SU-DHL-6 (cell line): ENCODE measurements around the gene GPC2.

Experiments
- EZH2phosphoT487 ChIP-seq: fragments of 200-600 bp; sonication (generic), shearing (Covaris generic); conservative IDR thresholded peaks from 2 replicates; pipeline ENCODE4 v1.6.1; 2018; ENCODE audit warnings: mild to moderate bottlenecking, antibody characterized with exemption, low read length, moderate library complexity, mixed read lengths
- TF ChIP-seq, protein P1 (sequence below): fragments of 200-600 bp; sonication (generic); IDR thresholded peaks from one replicate; pipeline ENCODE4 v1.5.1; 2017; ENCODE audit warnings: antibody characterized with exemption, mild to moderate bottlenecking, low read length, moderate library complexity; ENCODE audit not compliant: insufficient read depth, poor library complexity, severe bottlenecking

GRCh38 chr7:100170101-100170897, 6.9 kb downstream of the GPC2 start:
- TF ChIP-seq, protein P1, sequence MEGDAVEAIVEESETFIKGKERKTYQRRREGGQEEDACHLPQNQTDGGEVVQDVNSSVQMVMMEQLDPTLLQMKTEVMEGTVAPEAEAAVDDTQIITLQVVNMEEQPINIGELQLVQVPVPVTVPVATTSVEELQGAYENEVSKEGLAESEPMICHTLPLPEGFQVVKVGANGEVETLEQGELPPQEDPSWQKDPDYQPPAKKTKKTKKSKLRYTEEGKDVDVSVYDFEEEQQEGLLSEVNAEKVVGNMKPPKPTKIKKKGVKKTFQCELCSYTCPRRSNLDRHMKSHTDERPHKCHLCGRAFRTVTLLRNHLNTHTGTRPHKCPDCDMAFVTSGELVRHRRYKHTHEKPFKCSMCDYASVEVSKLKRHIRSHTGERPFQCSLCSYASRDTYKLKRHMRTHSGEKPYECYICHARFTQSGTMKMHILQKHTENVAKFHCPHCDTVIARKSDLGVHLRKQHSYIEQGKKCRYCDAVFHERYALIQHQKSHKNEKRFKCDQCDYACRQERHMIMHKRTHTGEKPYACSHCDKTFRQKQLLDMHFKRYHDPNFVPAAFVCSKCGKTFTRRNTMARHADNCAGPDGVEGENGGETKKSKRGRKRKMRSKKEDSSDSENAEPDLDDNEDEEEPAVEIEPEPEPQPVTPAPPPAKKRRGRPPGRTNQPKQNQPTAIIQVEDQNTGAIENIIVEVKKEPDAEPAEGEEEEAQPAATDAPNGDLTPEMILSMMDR, result no peak
- TF ChIP-seq EZH2phosphoT487, result no peak
